Smooth muscle cell (in vitro differentiated cells): ENCODE data around the gene TUBB4A. TPM values are rescaled to one million over a fixed set of nuclear protein-coding genes. Genes with fewer than 3 reads are reported as not detected.

ENCODE experiments used
- DNase-seq: peaks from one replicate; lab custom pipeline; 2025; ENCODE audit not compliant: unreplicated experiment; lab: John Stamatoyannopoulos, UW
- H2AFZ ChIP-seq: fragments of 200-600 bp; sonication (generic); 2 replicates; pipeline ENCODE4 v1.6.0; 2016; ENCODE audit warnings: antibody characterized with exemption, low read depth, mild to moderate bottlenecking
- H3F3A ChIP-seq: fragments of 200-600 bp; sonication (generic); 2 replicates; pipeline ENCODE4 v1.6.0; 2017; ENCODE audit warnings: antibody characterized with exemption, low read depth
- H3K27ac ChIP-seq: fragments of 200-600 bp; sonication (generic); 2 replicates; pipeline ENCODE4 v1.5.1; 2016; ENCODE audit warnings: low read depth, mild to moderate bottlenecking
- H3K27me3 ChIP-seq: fragments of 200-600 bp; sonication (generic); 2 replicates; pipeline ENCODE4 v1.6.1; 2016; ENCODE audit warnings: low read depth, mild to moderate bottlenecking
- H3K36me3 ChIP-seq: fragments of 200-600 bp; sonication (generic); 2 replicates; pipeline ENCODE4 v1.5.1; 2016; ENCODE audit warnings: low read depth
- H3K4me1 ChIP-seq: fragments of 200-600 bp; sonication (generic); 2 replicates; pipeline ENCODE4 v1.5.1; 2016; ENCODE audit warnings: low read depth
- H3K4me2 ChIP-seq: fragments of 200-600 bp; sonication (generic); 2 replicates; pipeline ENCODE4 v1.6.0; 2016; ENCODE audit warnings: mild to moderate bottlenecking
- H3K4me3 ChIP-seq: fragments of 200-600 bp; sonication (generic); 2 replicates; pipeline ENCODE4 v1.5.1; 2016; ENCODE audit warnings: mild to moderate bottlenecking
- H3K79me2 ChIP-seq: fragments of 200-600 bp; sonication (generic); 2 replicates; pipeline ENCODE4 v1.6.0; 2016; ENCODE audit warnings: low read depth, mild to moderate bottlenecking
- H3K9ac ChIP-seq: fragments of 200-600 bp; sonication (generic); 2 replicates; pipeline ENCODE4 v1.6.0; 2016; ENCODE audit warnings: low read depth
- H3K9me3 ChIP-seq: fragments of 200-600 bp; sonication (generic); replicated peaks from 2 replicates; pipeline ENCODE4 v1.5.1; 2016; ENCODE audit warnings: low read depth
- H4K20me1 ChIP-seq: fragments of 200-600 bp; sonication (generic); 2 replicates; pipeline ENCODE4 v1.6.0; 2016; ENCODE audit warnings: low read depth
- WGBS: methylation state at CpG from one replicate; pipeline ENCODE4 v1.1.7; 2016; ENCODE audit warnings: low lambda C conversion rate; 5-methylcytosine and 5-hydroxymethylcytosine counted together
- polyA plus RNA-seq: library from polyadenylated mRNA; unstranded; fragments of >200 nt; fragmentation: Nextera tagmentation; extraction: Ambion mirVana; gene quantifications from 2 replicates; pipeline ENCODE4 v1.2.1, GENCODE V29; 2016
- total RNA-seq: library from RNA; depleted of rRNA; stranded (reverse); fragments of >200 nt; gene quantifications from 2 replicates; pipeline ENCODE4 v1.2.3, GENCODE V29; 2014
- TF ChIP-seq, protein P1 (sequence below): fragments of 200-600 bp; sonication (generic); IDR thresholded peaks from 2 replicates; pipeline ENCODE4 v1.5.1; 2017; ENCODE audit warnings: borderline replicate concordance, mild to moderate bottlenecking, antibody characterized with exemption; ENCODE audit not compliant: insufficient read depth, poor library complexity, severe bottlenecking

TUBB4A gene
- total and polyA plus RNA-seq, 2 experiments from 2014 or later, result not detected

DNA sequence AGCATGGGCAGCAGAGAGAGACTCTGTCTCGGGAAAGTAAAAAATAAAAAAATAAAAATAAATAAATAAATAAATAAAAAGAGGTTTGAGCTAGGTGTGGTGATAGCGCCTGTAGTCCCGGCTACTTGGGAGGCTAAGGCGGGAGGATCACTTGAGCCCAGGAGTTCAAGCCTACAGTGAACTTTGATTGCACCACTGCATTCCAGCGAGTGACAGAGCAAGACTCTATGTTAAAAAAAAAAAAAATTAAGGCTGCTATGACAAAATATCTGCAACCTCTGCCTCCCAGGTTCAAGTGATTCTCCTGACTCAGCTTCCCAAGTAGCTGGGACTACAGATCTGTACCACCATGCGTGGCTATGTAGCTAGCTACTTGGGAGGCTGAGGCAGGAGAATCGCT, 17.3 kb downstream of the TUBB4A start:
- Histone ChIP-seq H3K27ac (no peak overlapping the region), H2AFZ (no peak overlapping the region), H3K27me3 (no peaks in the 10 kb centered on the region), H3K79me2 (no peaks in the 10 kb centered on the region), H4K20me1 (no peaks in the 10 kb centered on the region), H3K9me3 (no peaks in the 10 kb centered on the region), H3K4me1 (no peaks in the 10 kb centered on the region), H3K4me3 (no peak overlapping the region), H3F3A (no peaks in the 10 kb centered on the region), H3K4me2 (no peak overlapping the region), H3K9ac (no peak overlapping the region), H3K36me3 (no peaks in the 10 kb centered on the region)
- WGBS, result 92% methylated on average over 7 of the region's 7 CpGs
- DNase-seq, result no peak
- TF ChIP-seq, protein P1, sequence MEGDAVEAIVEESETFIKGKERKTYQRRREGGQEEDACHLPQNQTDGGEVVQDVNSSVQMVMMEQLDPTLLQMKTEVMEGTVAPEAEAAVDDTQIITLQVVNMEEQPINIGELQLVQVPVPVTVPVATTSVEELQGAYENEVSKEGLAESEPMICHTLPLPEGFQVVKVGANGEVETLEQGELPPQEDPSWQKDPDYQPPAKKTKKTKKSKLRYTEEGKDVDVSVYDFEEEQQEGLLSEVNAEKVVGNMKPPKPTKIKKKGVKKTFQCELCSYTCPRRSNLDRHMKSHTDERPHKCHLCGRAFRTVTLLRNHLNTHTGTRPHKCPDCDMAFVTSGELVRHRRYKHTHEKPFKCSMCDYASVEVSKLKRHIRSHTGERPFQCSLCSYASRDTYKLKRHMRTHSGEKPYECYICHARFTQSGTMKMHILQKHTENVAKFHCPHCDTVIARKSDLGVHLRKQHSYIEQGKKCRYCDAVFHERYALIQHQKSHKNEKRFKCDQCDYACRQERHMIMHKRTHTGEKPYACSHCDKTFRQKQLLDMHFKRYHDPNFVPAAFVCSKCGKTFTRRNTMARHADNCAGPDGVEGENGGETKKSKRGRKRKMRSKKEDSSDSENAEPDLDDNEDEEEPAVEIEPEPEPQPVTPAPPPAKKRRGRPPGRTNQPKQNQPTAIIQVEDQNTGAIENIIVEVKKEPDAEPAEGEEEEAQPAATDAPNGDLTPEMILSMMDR, result no peak

DNA sequence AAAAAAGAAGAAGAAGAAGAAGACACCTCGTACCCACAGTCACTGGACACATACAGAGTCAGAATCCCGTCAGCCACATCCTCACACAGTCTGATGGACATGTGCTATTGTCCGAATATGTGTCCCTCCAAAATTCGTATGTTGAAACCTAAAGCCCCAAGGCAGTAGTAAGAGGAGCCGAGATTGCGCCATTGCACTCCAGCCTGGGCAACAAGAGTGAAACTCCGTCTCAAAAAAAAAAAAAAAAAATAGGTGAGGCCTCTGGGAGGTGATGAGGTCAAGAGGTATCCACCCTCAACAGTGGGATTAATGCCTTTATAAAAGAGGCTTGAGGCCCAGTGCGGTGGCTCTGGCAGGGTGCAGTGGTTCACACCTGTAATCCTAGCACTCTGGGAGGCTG, 17.9 kb downstream of the TUBB4A start:
- TF ChIP-seq, protein P1, result no peak
- Histone ChIP-seq H3K27me3 (no peaks in the 10 kb centered on the region), H3K79me2 (no peaks in the 10 kb centered on the region), H3K4me3 (no peak overlapping the region), H3K36me3 (no peaks in the 10 kb centered on the region), H3K27ac (no peak overlapping the region), H3K4me2 (no peak overlapping the region), H3K4me1 (no peaks in the 10 kb centered on the region), H3F3A (no peaks in the 10 kb centered on the region), H4K20me1 (no peaks in the 10 kb centered on the region), H3K9ac (no peak overlapping the region), H3K9me3 (no peaks in the 10 kb centered on the region), H2AFZ (no peak overlapping the region)
- DNase-seq, result no peak
- WGBS, result 89% methylated on average over 8 of the region's 8 CpGs

DNA sequence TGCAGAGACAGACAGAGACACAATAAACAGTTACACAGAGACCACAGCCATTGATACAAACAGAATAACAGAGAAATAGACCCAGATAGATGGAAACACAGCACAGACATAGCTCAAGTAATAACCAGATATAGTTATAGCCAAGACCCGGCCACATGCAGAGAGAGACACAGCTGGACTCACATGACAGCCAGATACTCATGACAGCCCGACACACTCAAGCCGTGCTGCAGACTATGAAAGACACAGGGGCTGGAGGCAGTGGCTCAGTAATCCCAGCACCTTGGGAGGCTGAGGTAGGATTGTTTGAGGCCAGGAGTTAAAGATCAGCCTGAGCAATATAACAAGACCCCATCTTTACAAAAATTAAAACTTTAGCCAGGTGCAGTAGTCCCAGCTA, 18.9 kb downstream of the TUBB4A start:
- H3K9ac ChIP-seq, result no peak overlapping the region
- no peak overlapping the region for H3K27ac ChIP-seq
- no peaks in the 10 kb centered on the region for H3K79me2 ChIP-seq
- WGBS, result 91% methylated on average over 3 of the region's 3 CpGs
- DNase-seq, result no peak
- TF ChIP-seq, protein P1, result no peak
- no peak overlapping the region for H3K4me3 ChIP-seq
- H3F3A ChIP-seq, result no peaks in the 10 kb centered on the region
- no peak overlapping the region for H3K4me2 ChIP-seq
- H3K36me3 ChIP-seq, result no peaks in the 10 kb centered on the region
- no peaks in the 10 kb centered on the region for H3K27me3 ChIP-seq
- no peaks in the 10 kb centered on the region for H3K4me1 ChIP-seq
- H2AFZ ChIP-seq, result no peak overlapping the region
- H3K9me3 ChIP-seq, result no peaks in the 10 kb centered on the region
- no peaks in the 10 kb centered on the region for H4K20me1 ChIP-seq

DNA sequence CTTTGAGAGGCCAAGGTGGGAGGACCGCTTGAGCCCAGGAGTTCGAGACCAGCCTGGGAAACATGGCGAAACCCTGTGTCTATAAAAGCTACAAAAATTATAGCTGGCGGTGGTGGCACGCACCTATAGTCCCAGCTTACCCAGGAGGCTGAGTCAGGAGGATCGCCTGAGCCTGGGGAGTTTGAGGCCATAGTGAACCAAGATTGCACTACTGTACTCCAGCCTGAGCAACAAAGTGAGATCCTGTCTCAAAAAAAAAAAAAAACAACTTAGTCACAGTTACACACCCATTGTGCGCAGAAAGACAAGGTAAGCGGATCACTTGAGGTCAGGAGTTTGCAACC, 19.8 kb downstream of the TUBB4A start:
- no peak for DNase-seq
- Histone ChIP-seq H3K36me3 (no peaks in the 10 kb centered on the region), H3F3A (no peaks in the 10 kb centered on the region), H3K4me3 (no peak overlapping the region), H3K9ac (no peak overlapping the region), H3K79me2 (no peaks in the 10 kb centered on the region), H3K9me3 (no peaks in the 10 kb centered on the region), H3K4me1 (no peaks in the 10 kb centered on the region), H4K20me1 (no peaks in the 10 kb centered on the region), H2AFZ (no peak overlapping the region), H3K27me3 (no peaks in the 10 kb centered on the region), H3K4me2 (no peak overlapping the region), H3K27ac (no peak overlapping the region)
- TF ChIP-seq, protein P1, result no peak
- 95% methylated on average over 8 of the region's 8 CpGs for WGBS
